ENCODE data around the gene SGCE.

- TF ChIP-seq CTCF (IDR thresholded peaks at IDR 0.05) = no peak
- no peak for TF ChIP-seq POLR2A (IDR thresholded peaks at IDR 0.05)
Observed at GRCh38 chr7:94559972-94560371, 96.0 kb downstream of the SGCE start.

Measured in tibial nerve (tissue), 3 donors.